Loucy (cell line): ENCODE measurements around the gene KRT1.

Experiments
- H2AFZ ChIP-seq: fragments of 200-600 bp; sonication (generic); 2 replicates; pipeline ENCODE4 v1.6.0; 2016; ENCODE audit warnings: antibody characterized with exemption, mild to moderate bottlenecking, low read length, moderate library complexity
- H3F3A ChIP-seq: fragments of 200-600 bp; 2 replicates; pipeline ENCODE4 v1.6.0; 2016; ENCODE audit warnings: antibody characterized with exemption, low read depth, mild to moderate bottlenecking
- H3K27me3 ChIP-seq: fragments of 200-600 bp; sonication (generic); 2 replicates; pipeline ENCODE4 v1.6.1; 2014; ENCODE audit warnings: low read length, mild to moderate bottlenecking; ENCODE audit not compliant: insufficient read depth, poor library complexity, severe bottlenecking
- H3K36me3 ChIP-seq: fragments of 200-600 bp; sonication (generic); 2 replicates; pipeline ENCODE4 v1.6.1; 2016; ENCODE audit warnings: low read length; ENCODE audit not compliant: insufficient read depth
- H3K4me1 ChIP-seq: fragments of 200-600 bp; sonication (generic); 2 replicates; pipeline ENCODE4 v1.5.1; 2014; ENCODE audit warnings: low read length, mild to moderate bottlenecking; ENCODE audit not compliant: insufficient read depth, poor library complexity, severe bottlenecking
- H3K4me2 ChIP-seq: fragments of 200-600 bp; sonication (generic); 2 replicates; pipeline ENCODE4 v1.6.0; 2014; ENCODE audit warnings: antibody characterized with exemption, low read length, low read depth, mild to moderate bottlenecking; ENCODE audit not compliant: poor library complexity, severe bottlenecking
- H3K4me3 ChIP-seq: fragments of 200-600 bp; sonication (generic); 2 replicates; pipeline ENCODE4 v1.5.1; 2014; ENCODE audit warnings: low read length, mild to moderate bottlenecking, mixed read lengths; ENCODE audit not compliant: poor library complexity, severe bottlenecking
- H3K79me2 ChIP-seq: fragments of 200-600 bp; sonication (generic); 2 replicates; pipeline ENCODE4 v1.6.1; 2014; ENCODE audit warnings: low read length; ENCODE audit not compliant: insufficient read depth
- H3K9ac ChIP-seq: fragments of 200-600 bp; sonication (generic); 2 replicates; pipeline ENCODE4 v1.6.0; 2014; ENCODE audit warnings: mild to moderate bottlenecking, low read depth, low read length, moderate library complexity; ENCODE audit not compliant: poor library complexity, severe bottlenecking
- H3K9me2 ChIP-seq: fragments of 200-600 bp; sonication (generic); replicated peaks from 2 replicates; pipeline ENCODE4 v1.6.1; 2016; ENCODE audit warnings: low read depth, low read length, mixed read lengths
- H3K9me3 ChIP-seq: fragments of 200-600 bp; sonication (generic); 2 replicates; pipeline ENCODE4 v1.6.1; 2014; ENCODE audit warnings: mild to moderate bottlenecking, antibody characterized with exemption, low read length, low read depth; ENCODE audit not compliant: insufficient read depth
- H4K20me1 ChIP-seq: fragments of 200-600 bp; sonication (generic); 2 replicates; pipeline ENCODE4 v1.6.0; 2014; ENCODE audit warnings: antibody characterized with exemption, low read length, mild to moderate bottlenecking; ENCODE audit not compliant: insufficient read depth, poor library complexity, severe bottlenecking
- EZH2phosphoT487 ChIP-seq: fragments of 200-600 bp; IDR thresholded peaks from 2 replicates; pipeline ENCODE4 v1.6.1; 2018; ENCODE audit warnings: antibody characterized with exemption, mild to moderate bottlenecking, moderate library complexity, borderline replicate concordance
- TF ChIP-seq, protein P1 (sequence below): fragments of 200-600 bp; sonication (generic); conservative IDR thresholded peaks from 2 replicates; pipeline ENCODE4 v1.5.1; 2014; ENCODE audit warnings: mild to moderate bottlenecking, antibody characterized with exemption, low read length

KRT1 gene

DNA sequence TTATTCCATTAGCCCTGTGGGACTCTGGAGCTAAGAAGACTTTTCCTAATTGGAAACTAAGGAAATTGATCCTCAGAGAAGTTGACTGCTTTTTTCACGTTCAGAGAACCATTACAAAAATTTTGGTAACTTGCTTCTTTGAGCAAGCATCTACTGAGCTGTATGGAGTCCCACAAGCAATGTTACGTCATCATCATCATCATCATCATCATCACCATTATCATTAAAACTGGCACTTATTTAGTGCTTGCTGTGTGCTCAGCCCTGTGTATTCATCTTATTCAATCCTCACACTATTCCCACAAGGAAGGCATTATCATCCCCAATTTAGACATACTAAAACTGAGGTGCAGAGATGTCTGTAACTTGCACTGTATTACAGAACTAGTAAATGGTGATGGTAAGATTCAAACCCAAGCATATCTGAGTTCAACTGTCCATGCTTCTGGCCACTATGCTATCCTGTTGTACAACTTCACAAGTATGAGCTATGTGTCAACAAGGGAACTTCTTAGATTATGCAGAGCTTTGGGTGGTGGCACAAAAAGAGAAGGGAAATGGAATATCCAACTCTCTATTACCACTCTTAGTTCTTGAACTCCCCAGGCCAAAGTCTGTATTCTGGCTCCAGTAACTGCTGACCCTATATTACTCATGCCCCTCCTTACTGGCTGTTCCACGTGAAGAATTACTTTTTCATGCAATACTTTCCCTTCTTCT is 6.3 kb downstream of the KRT1 start:
- TF ChIP-seq, protein P1, sequence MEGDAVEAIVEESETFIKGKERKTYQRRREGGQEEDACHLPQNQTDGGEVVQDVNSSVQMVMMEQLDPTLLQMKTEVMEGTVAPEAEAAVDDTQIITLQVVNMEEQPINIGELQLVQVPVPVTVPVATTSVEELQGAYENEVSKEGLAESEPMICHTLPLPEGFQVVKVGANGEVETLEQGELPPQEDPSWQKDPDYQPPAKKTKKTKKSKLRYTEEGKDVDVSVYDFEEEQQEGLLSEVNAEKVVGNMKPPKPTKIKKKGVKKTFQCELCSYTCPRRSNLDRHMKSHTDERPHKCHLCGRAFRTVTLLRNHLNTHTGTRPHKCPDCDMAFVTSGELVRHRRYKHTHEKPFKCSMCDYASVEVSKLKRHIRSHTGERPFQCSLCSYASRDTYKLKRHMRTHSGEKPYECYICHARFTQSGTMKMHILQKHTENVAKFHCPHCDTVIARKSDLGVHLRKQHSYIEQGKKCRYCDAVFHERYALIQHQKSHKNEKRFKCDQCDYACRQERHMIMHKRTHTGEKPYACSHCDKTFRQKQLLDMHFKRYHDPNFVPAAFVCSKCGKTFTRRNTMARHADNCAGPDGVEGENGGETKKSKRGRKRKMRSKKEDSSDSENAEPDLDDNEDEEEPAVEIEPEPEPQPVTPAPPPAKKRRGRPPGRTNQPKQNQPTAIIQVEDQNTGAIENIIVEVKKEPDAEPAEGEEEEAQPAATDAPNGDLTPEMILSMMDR = no peak
- TF ChIP-seq EZH2phosphoT487 = no peak
- Histone ChIP-seq H3K9me2 (no peaks in the 10 kb centered on the region), H2AFZ (no peak overlapping the region), H3K9me3 (no peaks in the 10 kb centered on the region), H3K36me3 (no peaks in the 10 kb centered on the region), H3K27me3 (no peaks in the 10 kb centered on the region), H3K9ac (no peak overlapping the region), H3K4me3 (no peak overlapping the region), H3K79me2 (no peaks in the 10 kb centered on the region), H4K20me1 (no peaks in the 10 kb centered on the region), H3K4me2 (no peak overlapping the region), H3K4me1 (peaks cover 22% of the 10 kb centered on the region), H3F3A (no peaks in the 10 kb centered on the region)

DNA sequence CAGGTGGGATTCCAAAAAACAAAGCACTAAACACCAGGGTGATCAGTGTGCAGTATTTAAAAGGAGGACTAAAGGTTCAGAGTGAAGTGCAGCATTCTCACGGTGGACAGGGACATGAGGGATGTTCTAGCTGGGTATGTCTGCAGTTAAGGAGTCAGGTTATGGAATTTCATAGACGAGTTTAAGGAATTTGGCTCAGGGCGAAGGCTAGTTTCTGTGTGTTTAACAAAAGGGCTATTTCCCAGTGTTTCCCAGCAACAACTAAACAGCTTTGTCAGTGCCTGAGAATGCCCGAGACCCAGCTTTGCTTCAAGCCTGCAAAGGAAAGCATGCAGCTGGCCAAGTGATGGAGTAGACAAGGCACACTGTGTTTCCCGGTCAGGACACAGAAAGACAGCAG is 7.0 kb downstream of the KRT1 start:
- H3K4me3 ChIP-seq = no peak overlapping the region
- no peak overlapping the region for H2AFZ ChIP-seq
- H3K27me3 ChIP-seq = no peaks in the 10 kb centered on the region
- no peaks in the 10 kb centered on the region for H4K20me1 ChIP-seq
- peaks cover 22% of the 10 kb centered on the region for H3K4me1 ChIP-seq
- no peak overlapping the region for H3K9ac ChIP-seq
- H3K36me3 ChIP-seq = no peaks in the 10 kb centered on the region
- no peaks in the 10 kb centered on the region for H3K9me2 ChIP-seq
- H3K9me3 ChIP-seq = no peaks in the 10 kb centered on the region
- no peaks in the 10 kb centered on the region for H3F3A ChIP-seq
- H3K79me2 ChIP-seq = no peaks in the 10 kb centered on the region
- TF ChIP-seq, protein P1 = no peak
- TF ChIP-seq EZH2phosphoT487 = no peak
- H3K4me2 ChIP-seq = no peak overlapping the region

DNA sequence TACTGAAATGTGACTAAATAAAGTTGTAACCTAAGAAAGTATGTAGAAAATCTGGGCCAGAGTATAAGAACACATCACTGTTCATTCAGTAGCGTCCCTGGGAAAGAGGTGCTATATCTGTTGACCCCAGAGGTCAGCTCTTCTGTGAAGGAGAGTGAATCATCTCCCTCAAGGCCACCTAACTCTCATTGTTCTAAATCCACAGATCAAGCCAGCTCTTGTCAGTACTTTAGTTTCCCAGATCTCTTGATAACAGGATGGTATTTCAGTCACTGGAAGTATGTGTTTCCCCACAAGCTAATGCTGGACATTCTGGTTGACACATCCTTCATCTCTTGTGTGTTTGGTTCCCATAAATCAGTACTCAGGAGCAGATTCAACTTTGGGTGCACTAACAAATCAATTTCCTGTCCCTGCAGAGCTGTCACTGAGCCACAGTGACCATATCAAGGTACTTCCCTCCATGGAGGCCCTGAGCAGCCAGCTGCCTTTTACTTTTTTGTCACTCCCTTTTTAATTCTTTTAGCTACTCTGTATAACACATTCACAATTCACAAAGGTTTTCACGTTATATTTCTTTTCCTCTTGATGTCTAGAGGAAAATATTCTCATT is 7.8 kb downstream of the KRT1 start:
- no peak overlapping the region for H2AFZ ChIP-seq
- no peak overlapping the region for H3K4me2 ChIP-seq
- no peaks in the 10 kb centered on the region for H3K36me3 ChIP-seq
- H4K20me1 ChIP-seq = no peaks in the 10 kb centered on the region
- no peak overlapping the region for H3K4me3 ChIP-seq
- no peaks in the 10 kb centered on the region for H3K9me3 ChIP-seq
- no peak overlapping the region for H3K9ac ChIP-seq
- H3K4me1 ChIP-seq = peaks cover 15% of the 10 kb centered on the region
- H3K9me2 ChIP-seq = no peaks in the 10 kb centered on the region
- H3K79me2 ChIP-seq = no peaks in the 10 kb centered on the region
- H3K27me3 ChIP-seq = no peaks in the 10 kb centered on the region
- TF ChIP-seq, protein P1 = no peak
- TF ChIP-seq EZH2phosphoT487 = no peak
- H3F3A ChIP-seq = no peaks in the 10 kb centered on the region
